ENCODE results near the gene PDCL2. TPM values are rescaled to one million over a fixed set of nuclear protein-coding genes. Genes with fewer than 3 reads are reported as not detected.
A peak's percentile ranks its signal among the peaks of the same experiment; 100 is the strongest.

Gene PDCL2
- total and polyA plus RNA-seq, 9 of the 15 experiments (the other 6 are each of a cell fraction or from before 2014, with no cell fraction given), result 0.62 to 2.5 (median 1.2) TPM

DNA sequence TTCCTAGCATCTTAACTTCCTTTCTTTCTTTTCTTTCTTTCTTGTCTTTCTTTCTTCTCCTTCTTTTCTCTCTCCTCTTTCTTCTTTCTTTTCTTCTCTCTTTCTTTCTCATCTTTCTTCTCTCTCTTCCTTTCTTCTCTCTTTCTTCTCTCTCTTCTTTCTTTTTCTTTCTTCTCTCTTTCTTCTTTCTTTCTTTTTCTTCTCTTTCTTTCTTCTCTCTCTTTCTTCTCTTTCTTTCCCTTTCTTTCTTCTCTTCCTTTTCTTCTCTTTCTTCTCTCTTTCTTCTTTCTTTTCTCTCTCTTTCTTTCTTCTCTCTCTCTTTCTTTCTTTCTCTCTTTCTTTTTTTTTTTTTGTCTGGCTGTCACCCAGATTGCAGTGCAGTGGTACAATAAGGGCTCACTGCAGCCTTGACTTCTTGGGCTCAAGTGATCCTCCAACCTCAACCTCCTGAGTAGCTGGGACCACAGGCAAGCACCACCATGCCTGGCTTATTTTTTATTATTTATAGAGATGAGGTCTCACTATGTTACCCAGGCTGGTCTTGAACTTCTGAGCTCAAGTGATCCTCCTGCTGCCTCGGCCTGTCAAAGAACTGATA lies 26.6 kb upstream of the PDCL2 start (continued):
- no peak for TF ChIP-seq ELK1 (CRISPR knock-in tag; IDR thresholded peaks at IDR 0.05)
- TF ChIP-seq ZBTB26 (CRISPR knock-in tag; IDR thresholded peaks at IDR 0.05), result 0 out of 2 replicates have a peak, but pooled peaks have one; percentile 21
- 0 out of 2 replicates have a peak, but pooled peaks have one; percentile 7 for TF ChIP-seq RFX1 (IDR thresholded peaks at IDR 0.05)
- no peak for TF ChIP-seq DEAF1 (CRISPR knock-in tag; IDR thresholded peaks at IDR 0.05)
- TF ChIP-seq CC2D1A (IDR thresholded peaks at IDR 0.05), result peak; percentile 67
- peak; percentile 72 for TF ChIP-seq OTX1 (CRISPR knock-in tag; IDR thresholded peaks at IDR 0.05)
- TF ChIP-seq, protein P1, sequence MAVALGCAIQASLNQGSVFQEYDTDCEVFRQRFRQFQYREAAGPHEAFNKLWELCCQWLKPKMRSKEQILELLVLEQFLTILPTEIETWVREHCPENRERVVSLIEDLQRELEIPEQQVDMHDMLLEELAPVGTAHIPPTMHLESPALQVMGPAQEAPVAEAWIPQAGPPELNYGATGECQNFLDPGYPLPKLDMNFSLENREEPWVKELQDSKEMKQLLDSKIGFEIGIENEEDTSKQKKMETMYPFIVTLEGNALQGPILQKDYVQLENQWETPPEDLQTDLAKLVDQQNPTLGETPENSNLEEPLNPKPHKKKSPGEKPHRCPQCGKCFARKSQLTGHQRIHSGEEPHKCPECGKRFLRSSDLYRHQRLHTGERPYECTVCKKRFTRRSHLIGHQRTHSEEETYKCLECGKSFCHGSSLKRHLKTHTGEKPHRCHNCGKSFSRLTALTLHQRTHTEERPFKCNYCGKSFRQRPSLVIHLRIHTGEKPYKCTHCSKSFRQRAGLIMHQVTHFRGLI (CRISPR knock-in tag; IDR thresholded peaks at IDR 0.05), result no peak
- no peak for TF ChIP-seq BCL6 (CRISPR knock-in tag; IDR thresholded peaks at IDR 0.05)
- TF ChIP-seq SMARCB1 (IDR thresholded peaks at IDR 0.05; ENCODE audit: insufficient read length, low read depth), result no peak
- no peak for TF ChIP-seq CREM (IDR thresholded peaks at IDR 0.05; ENCODE audit: low read depth)
- 0 out of 2 replicates have a peak, but pooled peaks have one; percentile 8 for TF ChIP-seq ARID2 (IDR thresholded peaks at IDR 0.05)
- no peak for TF ChIP-seq RERE (CRISPR knock-in tag; IDR thresholded peaks at IDR 0.05; ENCODE audit: borderline replicate concordance)
- peak; percentile 28; the same call in 1 of the 2 replicates for TF ChIP-seq DPF2 (IDR thresholded peaks at IDR 0.05)
- peak; percentile 60 to 69; a peak in 3 of 4 replicates for TF ChIP-seq MLLT1 (IDR thresholded peaks at IDR 0.05)
- no peak for TF ChIP-seq ZNF77 (CRISPR knock-in tag; IDR thresholded peaks at IDR 0.05)
- no peak for TF ChIP-seq HDAC8 (tag; IDR thresholded peaks at IDR 0.05)

All from K562 (cell line).